Activated CD4-positive, alpha-beta memory T cell treated with anti-CD3 and anti-CD28 coated beads for 36 hours (primary cell): ENCODE measurements around the gene FAM117B. TPM values are rescaled to one million over a fixed set of nuclear protein-coding genes. Genes with fewer than 3 reads are reported as not detected.
"Not testable (repeated sequence)": the region's sequence is repeated elsewhere in the genome, so short reads cannot be mapped to it uniquely, and the experiment has no call there.

Experiments
- CTCF ChIA-PET: fragments of 350-600 bp; sonication (Branson Sonifier 250); formaldehyde crosslinking; loops from one replicate; lab custom pipeline; 2021; ENCODE audit warnings: antibody characterized with exemption, inconsistent platforms; lab: Charles Lee
- POLR2A ChIA-PET: fragments of 350-600 bp; sonication (Branson Sonifier 250); formaldehyde crosslinking; loops from one replicate; lab custom pipeline; 2021; ENCODE audit warnings: antibody characterized with exemption; lab: Charles Lee
- DNase-seq: peaks from one replicate; pipeline ENCODE4 v3.0.0-alpha.2; 2020
- H3K27ac Mint-ChIP-seq: one replicate; pipeline ENCODE4 v1.8.0; 2021; ENCODE audit warnings: mixed read lengths
- H3K27me3 Mint-ChIP-seq: one replicate; pipeline ENCODE4 v1.8.0; 2021; ENCODE audit warnings: mixed read lengths
- H3K36me3 Mint-ChIP-seq: one replicate; pipeline ENCODE4 v1.8.0; 2021; ENCODE audit warnings: mixed read lengths
- H3K4me1 Mint-ChIP-seq: one replicate; pipeline ENCODE4 v1.8.0; 2021; ENCODE audit warnings: low read depth, mixed read lengths
- H3K4me3 Mint-ChIP-seq: one replicate; pipeline ENCODE4 v1.8.0; 2021; ENCODE audit warnings: mild to moderate bottlenecking, mixed read lengths
- H3K9me3 Mint-ChIP-seq: one replicate; pipeline ENCODE4 v1.8.0; 2021; ENCODE audit warnings: mixed read lengths
- intact Hi-C: fragments of 100-400 bp; cut with micrococcal nuclease; formaldehyde crosslinking; loops from one replicate; pipeline ENCODE4 v1.15.1; 2023
- total RNA-seq, 2 experiments: library from RNA; stranded (reverse); gene quantifications; one replicate each; pipeline ENCODE4 v1.2.3, GENCODE V29; 2021

Gene FAM117B
- total RNA-seq, 2 experiments from 2014 or later: 5.8 to 5.9 TPM

- ChIA-PET POLR2A (interaction anchor here (1.9 kb wide), 1 partner anchor 62 kb away, joined by 7 read pairs; no protein-coding TSS in a partner anchor), CTCF (no interaction called here)
- Mint-ChIP-seq H3K4me3 (peak overlapping the region; percentile 39), H3K27me3 (no peaks in the 10 kb centered on the region), H3K27ac (peak overlapping the region; percentile 92), H3K9me3 (no peaks in the 10 kb centered on the region), H3K36me3 (peaks cover 5% of the 10 kb centered on the region), H3K4me1 (peaks cover 55% of the 10 kb centered on the region)
- intact Hi-C loops: loop anchor here (2.0 to 10.0 kb wide), 7 partner anchors 18 to 1376 kb away; partner anchors contain the start of gene CYP20A1
- no peak for DNase-seq
Observed at GRCh38 chr2:202639231-202639630, 4.5 kb downstream of the FAM117B start.

- CTCF ChIA-PET: no interaction called here
Observed at GRCh38 chr2:202642567-202642966, 7.8 kb downstream of the FAM117B start.

GRCh38 chr2:202643012-202643858 lies 8.5 kb downstream of the FAM117B start:
- H3K27ac Mint-ChIP-seq: peak overlapping the region; percentile 84
- no peak for DNase-seq
- ChIA-PET POLR2A (interaction anchor here (1.1 to 1.6 kb wide), 2 partner anchors 8 to 27 kb away, joined by 3 to 8 read pairs; partner anchors contain the start of gene FAM117B), CTCF (interaction anchor here (1.2 kb wide), 1 partner anchor 14 kb away, joined by 4 read pairs; no protein-coding TSS in a partner anchor)
- peaks cover 59% of the 10 kb centered on the region for H3K4me1 Mint-ChIP-seq
- no peaks in the 10 kb centered on the region for H3K27me3 Mint-ChIP-seq
- no peaks in the 10 kb centered on the region for H3K9me3 Mint-ChIP-seq
- no peaks in the 10 kb centered on the region for H3K36me3 Mint-ChIP-seq
- intact Hi-C loops: no loop called here
- H3K4me3 Mint-ChIP-seq: peak overlapping the region; percentile 59

More at GRCh38 chr2:202642567-202642966, 7.8 kb downstream of the FAM117B start:
- Mint-ChIP-seq H3K9me3 (no peaks in the 10 kb centered on the region), H3K4me3 (no peak overlapping the region), H3K27ac (no peak overlapping the region), H3K27me3 (no peaks in the 10 kb centered on the region), H3K36me3 (no peaks in the 10 kb centered on the region), H3K4me1 (peaks cover 58% of the 10 kb centered on the region)
- POLR2A ChIA-PET: no interaction called here
- intact Hi-C loops: no loop called here
- no peak for DNase-seq

GRCh38 chr2:202652119-202652518 lies 17.4 kb downstream of the FAM117B start:
- Mint-ChIP-seq H3K27ac (no peak overlapping the region), H3K4me3 (no peak overlapping the region), H3K36me3 (no peaks in the 10 kb centered on the region), H3K27me3 (no peaks in the 10 kb centered on the region), H3K4me1 (peaks cover 67% of the 10 kb centered on the region), H3K9me3 (no peaks in the 10 kb centered on the region)
- no peak for DNase-seq
- ChIA-PET CTCF (no interaction called here), POLR2A (no interaction called here)
- intact Hi-C loops: no loop called here

- CTCF ChIA-PET: no interaction called here
- intact Hi-C loops: no loop called here
- no peaks in the 10 kb centered on the region for H3K9me3 Mint-ChIP-seq
- no peak overlapping the region for H3K4me3 Mint-ChIP-seq
- no peak overlapping the region for H3K27ac Mint-ChIP-seq
- peaks cover 71% of the 10 kb centered on the region for H3K4me1 Mint-ChIP-seq
- DNase-seq: no peak
- H3K27me3 Mint-ChIP-seq: no peaks in the 10 kb centered on the region
- no peaks in the 10 kb centered on the region for H3K36me3 Mint-ChIP-seq
- POLR2A ChIA-PET: no interaction called here
Observed at GRCh38 chr2:202653890-202654289, 19.1 kb downstream of the FAM117B start.

GRCh38 chr2:202657876-202658275 lies 23.1 kb downstream of the FAM117B start:
- intact Hi-C loops: loop anchor here (2.0 kb wide), 1 partner anchor 19 kb away; no protein-coding TSS in a partner anchor
- ChIA-PET CTCF (interaction anchor here (1.5 kb wide), 1 partner anchor 14 kb away, joined by 4 read pairs; no protein-coding TSS in a partner anchor), POLR2A (no interaction called here)
- no peak for DNase-seq
- H3K27ac Mint-ChIP-seq: no peak overlapping the region
- no peaks in the 10 kb centered on the region for H3K9me3 Mint-ChIP-seq
- no peaks in the 10 kb centered on the region for H3K27me3 Mint-ChIP-seq
- no peak overlapping the region for H3K4me3 Mint-ChIP-seq
- H3K36me3 Mint-ChIP-seq: no peaks in the 10 kb centered on the region
- peaks cover 68% of the 10 kb centered on the region for H3K4me1 Mint-ChIP-seq

GRCh38 chr2:202660796-202661195 lies 26.0 kb downstream of the FAM117B start:
- no peak overlapping the region for H3K27ac Mint-ChIP-seq

GRCh38 chr2:202669841-202670240 lies 35.1 kb downstream of the FAM117B start:
- Mint-ChIP-seq H3K36me3 (no peaks in the 10 kb centered on the region), H3K27ac (no peak overlapping the region), H3K4me3 (peak overlapping the region; percentile 52), H3K9me3 (no peaks in the 10 kb centered on the region), H3K27me3 (no peaks in the 10 kb centered on the region), H3K4me1 (peaks cover 72% of the 10 kb centered on the region)
- ChIA-PET POLR2A (interaction anchor here (0.9 to 1.5 kb wide), 2 partner anchors 26 to 33 kb away, joined by 3 read pairs; no protein-coding TSS in a partner anchor), CTCF (interaction anchor here (0.8 to 1.1 kb wide), 4 partner anchors 9 to 97 kb away, joined by 3 to 6 read pairs (median 3); no protein-coding TSS in a partner anchor)
- intact Hi-C loops: loop anchor here (5.0 kb wide), 1 partner anchor 32 kb away; no protein-coding TSS in a partner anchor
- no peak for DNase-seq

More at GRCh38 chr2:202660796-202661195, 26.0 kb downstream of the FAM117B start:
- no peaks in the 10 kb centered on the region for H3K9me3 Mint-ChIP-seq
- intact Hi-C loops: no loop called here
- H3K4me1 Mint-ChIP-seq: peaks cover 59% of the 10 kb centered on the region
- H3K36me3 Mint-ChIP-seq: no peaks in the 10 kb centered on the region
- no peak overlapping the region for H3K4me3 Mint-ChIP-seq
- ChIA-PET POLR2A (no interaction called here), CTCF (interaction anchor here (0.6 kb wide), 1 partner anchor 1190 kb away, joined by 3 read pairs; no protein-coding TSS in a partner anchor)
- H3K27me3 Mint-ChIP-seq: no peaks in the 10 kb centered on the region
- DNase-seq: no peak

- DNase-seq: no peak
- CTCF ChIA-PET: interaction anchor here (1.1 kb wide), 1 partner anchor 83 kb away, joined by 4 read pairs; no protein-coding TSS in a partner anchor
- Mint-ChIP-seq H3K9me3 (no peaks in the 10 kb centered on the region), H3K27me3 (no peaks in the 10 kb centered on the region), H3K27ac (no peak overlapping the region), H3K4me3 (no peak overlapping the region), H3K4me1 (peaks cover 63% of the 10 kb centered on the region), H3K36me3 (peaks cover 3% of the 10 kb centered on the region)
- POLR2A ChIA-PET: no interaction called here
- intact Hi-C loops: no loop called here
Observed at GRCh38 chr2:202671317-202672035, 36.7 kb downstream of the FAM117B start.

- DNase-seq, CTCF ChIA-PET, H3K4me3 Mint-ChIP-seq, H3K27me3 Mint-ChIP-seq, H3K27ac Mint-ChIP-seq, H3K36me3 Mint-ChIP-seq, intact Hi-C loops, POLR2A ChIA-PET: not testable (repeated sequence)
- peaks cover 10% of the 10 kb centered on the region for H3K9me3 Mint-ChIP-seq
- H3K4me1 Mint-ChIP-seq: peaks cover 46% of the 10 kb centered on the region
Observed at GRCh38 chr2:202675097-202675496, 40.3 kb downstream of the FAM117B start.

GRCh38 chr2:202679980-202680379 lies 45.2 kb downstream of the FAM117B start:
- DNase-seq: no peak
- H3K4me1 Mint-ChIP-seq: peaks cover 21% of the 10 kb centered on the region
- no peaks in the 10 kb centered on the region for H3K27me3 Mint-ChIP-seq
- H3K9me3 Mint-ChIP-seq: peaks cover 25% of the 10 kb centered on the region
- POLR2A ChIA-PET: no interaction called here
- intact Hi-C loops: no loop called here
- H3K27ac Mint-ChIP-seq: no peak overlapping the region
- CTCF ChIA-PET: no interaction called here
- H3K36me3 Mint-ChIP-seq: peaks cover 14% of the 10 kb centered on the region
- no peak overlapping the region for H3K4me3 Mint-ChIP-seq

- intact Hi-C loops: no loop called here
- no peak overlapping the region for H3K27ac Mint-ChIP-seq
- CTCF ChIA-PET: no interaction called here
- no peak overlapping the region for H3K4me3 Mint-ChIP-seq
- POLR2A ChIA-PET: no interaction called here
- peaks cover 25% of the 10 kb centered on the region for H3K9me3 Mint-ChIP-seq
- H3K36me3 Mint-ChIP-seq: peaks cover 12% of the 10 kb centered on the region
- no peaks in the 10 kb centered on the region for H3K27me3 Mint-ChIP-seq
- H3K4me1 Mint-ChIP-seq: peaks cover 19% of the 10 kb centered on the region
- DNase-seq: no peak
Observed at GRCh38 chr2:202680512-202680911, 45.7 kb downstream of the FAM117B start.
